Measurements from ENCODE around the gene DLEC1. TPM values are rescaled to one million over a fixed set of nuclear protein-coding genes. Genes with fewer than 3 reads are reported as not detected.

Gene DLEC1
- total RNA-seq, 1 experiment from 2014 or later = not detected

- no peaks in the 10 kb centered on the region for H3K36me3 ChIP-seq (ENCODE audit: control insufficient read depth, insufficient read depth, low read length)
- ChIA-PET POLR2A (no interaction called here), CTCF (interaction anchor here (0.9 kb wide), 1 partner anchor 56 kb away, joined by 4 read pairs; no protein-coding TSS in a partner anchor)
- no peak overlapping the region for H3K27ac ChIP-seq (ENCODE audit: low read length)
- H3K9me3 ChIP-seq (ENCODE audit: control insufficient read depth, insufficient read depth, low read depth, low read length) = no peaks in the 10 kb centered on the region
- ATAC-seq (peak; percentile 9; the same call in 1 of the 2 replicates), DNase-seq (ENCODE audit: low read depth, low spot score) (no peak)
- BruUV-seq (replicated peaks) = no TSS peak
- no peaks in the 10 kb centered on the region for H3K4me1 ChIP-seq (ENCODE audit: control insufficient read depth, insufficient read depth, low read length)
- H3K27me3 ChIP-seq (ENCODE audit: control insufficient read depth, insufficient read depth, low read length) = no peaks in the 10 kb centered on the region
- in situ Hi-C loops (cut with HindIII; ENCODE audit: low pct_unique_long_range_greater_than_20kb, low sequenced_read_pairs) = no loop called here
- intact Hi-C loops (cut with micrococcal nuclease; ENCODE audit: unreplicated experiment) = no loop called here
- no peak overlapping the region for H3K4me3 ChIP-seq (ENCODE audit: low read depth in 2 of 2, low read length in 2 of 2)
- TF ChIP-seq POLR2AphosphoS5 (IDR thresholded peaks at IDR 0.05; ENCODE audit: low read depth, low read length) = no peak
- no peak for TF ChIP-seq SIN3A (IDR thresholded peaks at IDR 0.05; ENCODE audit: borderline replicate concordance, insufficient read depth, low read depth, low read length)
- no peak for TF ChIP-seq TCF7L2 (IDR thresholded peaks at IDR 0.05; ENCODE audit: low read depth, low read length)
These were observed 35.1 kb upstream of the DLEC1 start for GRCh38 chr3:38003817-38004414.

- Histone ChIP-seq H3K9me3 (ENCODE audit: control insufficient read depth, insufficient read depth, low read depth, low read length) (no peaks in the 10 kb centered on the region), H3K36me3 (ENCODE audit: control insufficient read depth, insufficient read depth, low read length) (no peaks in the 10 kb centered on the region), H3K4me1 (ENCODE audit: control insufficient read depth, insufficient read depth, low read length) (no peaks in the 10 kb centered on the region), H3K4me3 (ENCODE audit: low read depth in 2 of 2, low read length in 2 of 2) (no peak overlapping the region), H3K27me3 (ENCODE audit: control insufficient read depth, insufficient read depth, low read length) (no peaks in the 10 kb centered on the region), H3K27ac (ENCODE audit: low read length) (no peak overlapping the region)
- no peak for DNase-seq (ENCODE audit: low read depth, low spot score)
- TF ChIP-seq REST (IDR thresholded peaks at IDR 0.05; ENCODE audit: insufficient read depth in 1 of 2, low read depth in 2 of 2, low read length in 1 of 2) (no peak), CTCF (IDR thresholded peaks at IDR 0.05) (peak; percentile 80)
- CTCF ChIA-PET = interaction anchor here (0.9 kb wide), 1 partner anchor 55 kb away, joined by 4 read pairs; no protein-coding TSS in a partner anchor
- ATAC-seq = peak; percentile 85
- in situ Hi-C loops (cut with HindIII; ENCODE audit: low pct_unique_long_range_greater_than_20kb, low sequenced_read_pairs) (no loop called here), intact Hi-C loops (cut with micrococcal nuclease; ENCODE audit: unreplicated experiment) (no loop called here)
- POLR2A ChIA-PET = no interaction called here
- BruUV-seq (replicated peaks) = no TSS peak
These were observed 34.5 kb upstream of the DLEC1 start for GRCh38 chr3:38004415-38005075.
